Ovary (tissue), 1 donor: Measurements from ENCODE around the gene KLF12.

ENCODE experiments used
- EP300 ChIP-seq: sonication (generic); formaldehyde crosslinking; IDR thresholded peaks from one replicate; pipeline ENCODE4 v1.6.1; 2017; ENCODE audit warnings: antibody characterized with exemption
- POLR2A ChIP-seq: fragments of 450-650 bp; IDR thresholded peaks from one replicate; pipeline ENCODE4 v1.6.1; 2017; ENCODE audit warnings: antibody characterized with exemption, mild to moderate bottlenecking, moderate library complexity

GRCh38 chr13:74169676-74170075 is 35.5 kb upstream of the KLF12 start:
- TF ChIP-seq EP300, result no peak
- no peak for TF ChIP-seq POLR2A
